HG03378 (cell line): Measurements from ENCODE around the gene BPI.
"Not testable (repeated sequence)": the region's sequence is repeated elsewhere in the genome, so short reads cannot be mapped to it uniquely, and the experiment has no call there.

ENCODE experiments used
- ATAC-seq: cut with Tn5 transposase; IDR thresholded peaks from one replicate; pipeline ENCODE4 v1.9.1; 2021; ENCODE audit warnings: mild to moderate bottlenecking, moderate library complexity; ENCODE audit not compliant: unreplicated experiment

BPI gene

DNA sequence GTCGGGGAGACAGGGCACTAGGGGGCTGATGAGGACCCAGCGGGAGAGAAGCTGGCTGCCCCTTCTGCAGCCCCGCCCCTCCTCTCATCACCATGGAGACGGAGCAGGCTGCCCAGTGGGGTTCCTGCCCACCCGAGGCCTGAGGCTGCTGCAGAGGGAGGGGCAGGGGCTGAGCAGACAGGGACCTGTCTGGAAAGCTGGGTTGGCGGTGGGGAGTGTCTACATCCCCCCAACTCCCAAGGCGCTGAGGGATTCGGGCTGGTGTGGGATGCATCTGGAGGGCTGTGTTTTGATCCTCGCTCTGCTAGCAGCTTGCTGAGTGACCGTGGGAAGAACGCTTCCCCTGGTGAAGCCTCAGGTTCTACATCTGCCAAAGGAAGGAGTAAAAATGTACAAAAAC, 1.2 kb upstream of the BPI start:
- no peak for ATAC-seq

DNA sequence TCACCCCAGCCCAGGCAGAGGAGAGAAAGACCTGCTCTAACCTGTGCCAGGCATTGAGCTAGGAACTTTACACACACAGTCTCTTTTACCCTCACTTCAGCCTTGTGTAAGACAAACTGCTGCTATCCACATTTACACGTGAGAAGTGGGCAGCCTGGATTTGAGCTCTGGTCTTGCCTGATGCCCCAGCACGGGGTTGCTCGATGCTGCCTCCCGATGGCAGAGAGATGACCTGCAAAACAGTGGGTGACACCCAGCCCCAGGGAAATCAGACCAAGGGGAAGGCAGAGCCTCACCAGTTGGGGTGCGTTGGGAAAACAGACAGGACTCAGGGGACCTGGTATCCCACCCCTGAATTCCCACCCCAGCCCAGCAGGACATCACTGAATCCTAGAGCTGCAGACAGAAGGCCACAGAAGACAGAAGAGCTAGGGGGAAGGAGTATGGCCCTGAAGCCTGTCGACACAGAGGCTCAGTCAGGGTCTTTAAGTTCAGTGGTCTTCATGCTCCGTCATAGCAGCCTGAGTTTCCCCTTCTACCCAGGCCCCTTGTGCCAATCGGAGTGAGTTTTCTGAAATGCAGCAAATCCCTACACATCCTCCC, 990 bp downstream of the BPI start:
- no peak for ATAC-seq

DNA sequence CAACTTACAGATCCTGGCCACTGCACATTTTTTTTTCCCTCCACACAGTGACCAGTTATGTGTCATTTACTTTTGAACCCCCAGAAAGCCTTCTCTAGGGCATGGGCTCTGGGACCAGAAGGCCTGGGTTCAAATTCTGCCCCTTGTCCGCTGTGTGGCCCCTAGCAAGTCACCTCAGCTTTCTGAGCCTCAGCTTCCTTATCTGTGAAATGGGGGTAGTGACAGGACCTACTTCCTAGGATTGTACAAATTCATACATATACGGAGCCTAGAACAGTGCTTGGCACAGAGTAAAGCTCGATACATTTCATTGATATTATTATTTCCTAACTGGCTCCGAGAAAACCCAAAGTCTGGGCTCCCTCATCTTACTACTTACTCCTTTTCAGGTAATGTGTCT, 1.6 kb downstream of the BPI start:
- ATAC-seq: no peak

DNA sequence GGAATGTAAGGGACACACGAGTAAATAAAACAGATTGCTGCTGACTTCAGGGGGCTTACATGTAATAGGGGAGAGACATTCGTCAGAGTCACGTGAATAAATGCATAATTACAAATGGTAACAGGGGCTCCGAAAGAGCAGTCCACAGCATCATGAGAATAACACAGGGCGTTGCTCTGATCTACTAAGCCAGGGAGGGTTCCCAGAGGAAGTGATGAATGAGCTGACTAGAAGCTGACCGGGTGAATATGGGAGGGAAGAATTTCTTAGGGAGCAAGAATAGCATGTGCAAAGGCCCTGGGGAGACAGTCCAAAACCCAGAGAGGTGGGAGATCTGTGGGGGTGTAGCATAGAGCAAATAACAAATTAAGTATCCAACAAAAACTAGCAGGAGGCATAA, 2.4 kb downstream of the BPI start:
- no peak for ATAC-seq

DNA sequence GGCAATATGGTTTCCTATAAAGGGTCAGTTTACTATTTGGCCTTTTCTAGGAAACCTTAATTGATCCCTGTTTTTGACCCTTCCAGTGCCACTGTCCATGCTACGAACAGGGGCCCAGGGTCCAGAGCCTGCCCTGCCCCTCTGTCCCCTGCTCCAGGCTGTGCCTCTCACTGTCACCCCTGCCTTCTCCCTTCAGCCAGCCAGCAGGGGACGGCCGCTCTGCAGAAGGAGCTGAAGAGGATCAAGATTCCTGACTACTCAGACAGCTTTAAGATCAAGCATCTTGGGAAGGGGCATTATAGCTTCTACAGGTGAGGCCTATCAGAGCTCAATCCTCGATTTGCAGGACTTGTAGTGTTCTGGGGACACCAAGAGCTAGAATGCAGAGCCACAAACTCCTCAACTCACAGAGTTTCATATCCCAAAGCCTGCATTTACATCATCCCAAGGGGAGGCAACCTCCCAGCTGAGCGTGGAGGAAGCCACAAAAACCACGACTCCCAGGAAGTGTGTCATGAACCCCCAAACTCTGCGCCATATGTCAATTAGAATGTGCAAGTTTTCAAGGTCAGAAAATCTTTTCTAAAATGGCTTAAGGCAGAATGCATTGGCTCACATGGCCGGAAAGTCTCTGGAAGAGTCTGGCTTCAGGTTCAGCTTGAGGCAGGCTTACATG, 3.6 kb downstream of the BPI start:
- ATAC-seq: no peak

DNA sequence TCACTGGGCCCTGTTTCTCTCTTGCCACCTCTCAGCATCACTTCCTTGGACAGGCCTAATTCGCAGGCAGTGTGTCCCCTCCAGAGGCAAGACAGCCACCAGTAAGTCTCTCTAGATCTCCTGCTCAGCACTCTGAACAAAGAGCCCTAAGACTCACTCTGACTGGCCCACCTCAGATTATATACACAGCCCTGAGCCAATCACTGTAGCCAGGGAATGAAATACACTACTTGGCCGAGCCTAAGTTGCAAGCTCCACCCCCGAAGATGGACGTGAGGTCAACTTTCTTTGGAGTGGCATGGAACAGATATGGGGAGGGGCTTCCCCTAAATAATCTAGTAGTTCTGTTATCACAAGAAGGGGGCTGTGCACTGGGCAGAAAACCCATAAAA, 4.1 kb downstream of the BPI start:
- ATAC-seq: no peak

DNA sequence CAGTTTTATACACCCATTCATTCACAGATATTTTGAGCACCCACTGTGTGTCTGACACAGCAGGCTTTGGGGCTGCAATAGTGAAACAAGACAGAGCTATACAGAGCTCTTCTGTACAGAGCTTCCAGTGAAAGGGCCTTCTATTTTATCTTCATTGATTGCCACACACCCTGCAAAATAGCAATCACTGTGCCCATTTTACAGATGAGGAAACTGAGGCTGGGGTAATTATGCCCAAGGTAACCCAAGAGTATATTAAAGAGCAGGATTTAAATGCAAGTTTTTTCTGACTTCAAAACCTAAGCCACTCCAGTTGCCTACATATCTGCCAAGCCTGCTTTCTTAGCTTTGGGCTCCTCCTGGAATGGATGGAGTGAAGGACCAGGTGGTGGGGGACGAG, 4.5 kb downstream of the BPI start:
- ATAC-seq: no peak

DNA sequence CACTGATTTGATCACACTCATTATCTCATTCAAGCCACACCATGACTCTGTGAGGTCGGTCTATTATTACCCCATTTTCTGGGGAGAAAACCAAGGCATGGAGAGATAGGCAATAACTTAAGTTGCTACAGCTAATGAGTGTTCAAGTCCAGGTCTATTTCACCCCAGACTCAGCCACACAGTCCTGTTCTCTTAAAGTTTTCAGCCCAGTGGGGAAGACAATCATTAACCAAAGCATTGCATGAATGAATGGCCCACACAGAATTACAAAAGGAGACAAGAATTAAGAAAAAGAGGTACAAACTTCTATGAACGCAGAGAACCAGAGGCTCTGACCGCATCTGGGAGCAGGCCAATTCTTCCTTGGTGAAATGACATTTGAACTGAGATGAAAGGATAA, 7.1 kb downstream of the BPI start:
- no peak for ATAC-seq

DNA sequence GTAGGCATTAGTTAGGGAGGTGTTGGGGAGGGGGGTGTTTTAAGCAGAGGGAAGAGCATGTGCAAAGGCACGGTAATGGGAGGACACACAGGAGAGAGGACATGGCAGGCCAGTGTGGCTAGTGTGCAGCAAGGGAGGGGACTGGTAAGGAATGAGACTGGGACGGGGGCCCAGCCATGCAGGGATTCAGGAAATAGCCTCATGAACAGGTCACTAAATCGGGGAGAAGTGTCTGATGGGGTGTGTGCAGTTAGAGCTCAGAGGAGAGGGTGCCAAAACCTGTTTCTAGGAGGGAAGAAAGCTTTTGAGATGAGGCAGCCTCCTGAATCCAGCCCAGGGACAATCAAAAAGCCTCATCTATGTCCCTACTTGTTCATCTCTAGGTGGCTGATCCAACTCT, 7.5 kb downstream of the BPI start:
- ATAC-seq: no peak

DNA sequence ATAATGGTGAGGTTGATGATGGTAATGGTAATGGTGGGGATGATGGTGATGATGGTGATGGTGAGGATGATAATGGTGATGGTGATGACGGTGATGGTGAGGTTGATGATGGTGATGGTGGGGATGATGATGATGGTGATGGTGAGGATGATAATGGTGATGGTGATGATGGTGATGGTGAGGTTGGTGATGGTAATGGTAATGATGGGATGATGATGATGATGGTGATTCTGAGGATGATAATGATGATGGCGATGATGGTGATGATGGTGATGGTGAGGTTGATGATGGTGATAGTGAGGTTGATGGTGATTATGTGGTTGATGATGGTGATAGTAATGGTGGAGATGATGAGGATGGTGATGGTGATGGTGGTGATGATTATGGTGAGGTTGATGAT, 9.7 kb downstream of the BPI start:
- ATAC-seq: no peak

DNA sequence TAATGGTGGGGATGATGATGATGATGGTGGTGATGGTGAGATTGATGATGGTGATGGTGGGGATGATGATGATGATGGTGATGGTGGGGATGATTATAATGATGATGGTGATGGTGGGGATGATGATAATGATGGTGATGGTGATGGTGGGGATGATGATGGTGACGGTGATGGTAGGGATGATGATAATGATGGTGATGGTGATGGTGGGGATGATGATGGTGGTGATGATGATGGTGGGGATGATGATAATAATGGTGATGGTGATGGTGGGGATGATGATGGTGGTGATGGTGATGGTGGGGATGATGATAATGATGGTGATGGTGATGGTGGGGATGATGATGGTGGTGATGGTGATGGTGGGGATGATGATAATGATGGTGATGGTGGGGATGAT, 10.4 kb downstream of the BPI start:
- not testable (repeated sequence) for ATAC-seq

DNA sequence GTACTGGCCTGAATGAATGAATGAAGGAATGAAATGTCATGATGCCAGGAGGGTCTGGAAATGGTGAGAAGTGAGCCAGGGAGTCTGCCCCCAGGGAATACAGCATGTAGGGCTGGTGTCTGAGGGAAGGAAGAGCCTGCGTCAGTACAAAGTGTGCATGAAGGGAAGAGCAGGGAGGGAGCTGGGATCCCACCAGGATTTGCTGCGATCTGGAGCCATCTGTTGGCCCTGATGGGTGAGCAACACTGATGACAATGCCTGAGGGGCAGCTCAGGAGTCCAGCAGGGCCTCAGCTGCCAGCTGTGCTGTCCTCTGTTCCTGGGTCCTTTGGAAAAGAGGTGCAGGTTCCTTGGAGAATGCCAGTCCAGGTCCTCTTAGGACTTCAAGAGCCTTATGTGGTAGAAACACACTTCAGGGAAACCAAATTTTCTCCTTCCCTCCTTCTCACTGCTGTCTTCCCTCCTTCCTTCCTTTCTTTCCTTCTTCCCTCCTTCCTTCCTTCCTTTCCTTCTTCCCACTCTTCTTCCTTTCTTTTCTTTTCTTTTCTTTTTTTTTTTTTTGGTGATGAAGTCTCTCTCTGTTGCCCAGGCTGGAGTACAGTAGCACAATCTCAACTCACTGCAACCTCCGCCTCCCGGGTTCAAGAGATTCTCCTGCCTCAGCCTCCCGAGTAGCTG, 11.5 kb downstream of the BPI start:
- ATAC-seq: no peak

DNA sequence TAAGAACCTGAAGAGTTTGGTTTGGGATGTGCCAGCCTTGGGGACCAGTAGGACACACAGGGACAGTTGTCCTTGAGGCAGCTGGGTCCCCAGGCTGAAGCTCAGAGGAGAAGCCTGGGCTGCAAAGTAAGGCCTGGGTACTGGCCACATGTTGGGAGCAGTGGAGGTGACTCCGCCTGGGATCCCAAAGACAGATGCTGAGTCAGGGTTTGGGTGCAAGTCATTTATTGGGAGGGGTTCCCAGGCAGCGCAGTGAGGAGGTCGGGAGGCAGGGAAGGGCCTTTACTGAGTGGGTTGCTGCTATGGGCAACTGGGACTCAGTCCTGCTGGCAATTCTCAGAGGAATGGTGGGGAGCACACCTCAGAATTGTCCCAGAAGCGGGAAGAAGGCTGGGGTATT, 12.4 kb downstream of the BPI start:
- no peak for ATAC-seq

DNA sequence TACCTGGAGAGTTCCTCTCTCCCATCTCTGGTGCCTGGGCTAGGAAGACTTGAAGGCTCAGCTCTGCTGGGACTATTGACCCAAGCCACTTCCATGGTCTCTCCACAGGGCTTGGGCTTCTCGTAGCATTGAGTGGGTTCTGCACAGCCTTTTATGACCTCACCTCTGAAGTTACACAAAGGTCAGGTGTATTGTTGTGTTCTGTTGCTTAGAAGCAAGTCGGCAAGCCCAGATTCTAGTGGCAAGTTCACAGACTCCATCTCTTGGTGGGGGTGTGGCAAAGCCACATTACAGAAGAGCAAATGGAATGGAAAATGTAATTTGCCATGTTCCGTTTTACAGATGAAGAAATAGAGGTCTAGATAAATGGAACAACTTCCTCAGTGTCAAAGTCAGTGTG, 13.5 kb downstream of the BPI start:
- no peak for ATAC-seq

DNA sequence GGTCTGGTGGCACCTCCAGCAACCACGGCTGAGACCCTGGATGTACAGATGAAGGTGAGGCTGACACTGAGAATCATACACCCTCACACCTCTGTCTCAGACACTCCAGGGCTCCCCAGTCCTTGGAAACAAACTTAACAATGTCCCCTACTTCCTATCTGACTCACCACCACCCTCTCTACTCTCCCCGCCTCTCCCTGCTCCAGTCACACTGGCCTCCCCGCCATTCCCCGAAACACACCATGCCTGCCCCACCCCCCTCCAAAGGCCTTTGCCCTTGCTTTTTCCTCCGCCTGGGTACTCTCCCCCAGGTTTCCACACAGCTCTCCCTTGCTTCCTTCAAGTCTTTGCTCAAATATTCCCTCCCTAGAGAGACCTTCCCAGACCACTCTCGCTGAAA, 16.3 kb downstream of the BPI start:
- ATAC-seq: no peak

DNA sequence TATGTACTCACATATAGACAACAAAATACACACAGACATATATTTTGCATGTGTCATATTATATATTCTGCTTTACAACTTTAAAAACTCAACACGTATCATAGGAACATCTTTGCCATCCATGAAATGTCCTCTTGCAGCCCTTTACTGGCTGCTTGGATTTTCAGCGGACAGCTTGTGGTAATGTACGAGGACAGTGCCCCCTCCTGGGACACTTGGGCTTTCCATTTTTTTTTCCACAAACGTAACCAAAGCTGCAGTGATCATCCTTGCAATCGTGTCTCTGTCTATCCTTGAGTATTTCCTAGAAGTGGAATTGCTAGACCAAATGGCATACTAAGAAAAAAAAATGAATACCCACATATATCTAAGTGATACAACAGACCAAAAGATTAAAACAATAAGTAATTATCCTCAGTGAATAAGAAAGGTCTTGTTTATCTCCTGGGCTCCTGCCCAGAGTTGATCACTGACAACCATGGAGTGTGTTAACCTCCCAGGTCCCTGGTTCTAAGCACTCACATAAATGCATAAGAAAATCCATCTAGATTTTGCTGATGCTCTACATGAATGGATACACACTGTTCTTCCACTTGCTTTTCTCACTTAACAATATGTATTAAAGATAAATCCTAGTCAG, 18.1 kb downstream of the BPI start:
- ATAC-seq: no peak

DNA sequence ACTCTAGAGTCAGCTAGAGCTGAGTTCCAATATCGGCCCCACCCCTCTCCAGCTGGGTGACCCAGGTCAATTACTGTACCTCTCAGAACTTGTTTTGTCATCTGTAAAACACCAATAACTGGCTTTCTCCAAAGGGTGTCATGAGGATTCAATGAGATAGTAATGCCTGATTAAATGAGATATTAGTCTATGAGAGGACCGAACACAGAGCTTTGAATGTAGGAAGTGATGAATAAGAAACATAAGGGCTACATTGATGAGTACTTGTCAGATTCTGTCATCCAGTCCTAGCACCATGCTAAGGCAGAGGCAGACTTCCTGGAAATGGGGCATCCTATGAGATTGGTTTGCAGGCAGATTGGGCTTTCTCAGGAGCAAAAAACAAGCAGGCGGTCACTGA, 20.2 kb downstream of the BPI start:
- no peak for ATAC-seq

DNA sequence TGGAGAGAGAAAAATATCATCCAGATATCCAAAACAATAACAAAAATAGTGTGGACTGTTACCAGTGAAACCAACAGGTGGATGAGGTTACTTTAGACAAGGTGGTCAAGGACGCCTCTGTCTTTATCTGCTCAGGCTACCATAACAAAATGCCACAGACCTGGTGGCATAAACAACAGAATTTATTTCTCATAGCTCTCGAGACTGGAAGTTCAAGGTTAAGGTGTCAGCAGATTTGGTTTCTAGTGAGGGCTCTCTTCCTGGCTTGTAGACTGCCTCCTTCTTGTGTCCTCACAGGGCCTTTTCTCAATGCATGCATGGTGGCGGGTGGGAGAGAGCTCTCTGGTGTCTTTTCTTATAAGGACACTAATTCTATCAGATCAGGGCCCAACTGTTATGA, 21.2 kb downstream of the BPI start:
- ATAC-seq: no peak

DNA sequence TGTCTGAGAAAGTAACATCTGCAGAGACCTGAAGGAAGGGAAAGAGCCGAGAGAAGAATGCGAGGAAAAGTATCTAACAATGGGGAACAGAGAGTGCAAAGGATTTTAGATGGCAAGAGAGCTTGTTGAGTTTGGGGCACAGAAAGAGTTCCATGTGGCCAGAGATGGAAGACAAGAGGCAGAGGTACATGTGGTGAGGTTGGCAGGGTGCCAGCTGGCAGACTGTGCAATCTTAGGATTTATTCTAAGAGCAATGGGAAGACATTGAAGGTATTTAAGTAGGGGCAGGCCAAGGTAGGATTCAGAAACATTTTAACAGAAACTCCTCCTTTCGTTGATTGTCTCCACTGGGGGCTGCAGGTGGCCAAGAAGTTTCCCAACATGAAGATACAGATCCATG, 21.9 kb downstream of the BPI start:
- ATAC-seq: no peak

DNA sequence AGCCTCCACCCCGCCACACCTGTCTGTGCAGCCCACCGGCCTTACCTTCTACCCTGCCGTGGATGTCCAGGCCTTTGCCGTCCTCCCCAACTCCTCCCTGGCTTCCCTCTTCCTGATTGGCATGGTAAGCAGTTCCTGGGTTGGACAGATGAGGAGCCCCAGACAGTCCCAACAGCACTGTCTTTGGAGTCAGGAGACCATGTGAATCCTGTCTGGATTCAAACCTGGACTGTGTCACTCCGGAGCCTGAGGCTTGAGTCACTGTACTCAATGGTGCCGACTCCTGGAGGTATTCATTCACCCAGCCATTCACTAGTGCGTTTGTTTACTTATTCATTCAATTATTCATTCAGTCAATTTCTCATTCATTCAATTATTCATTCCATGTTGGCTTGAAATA, 22.4 kb downstream of the BPI start:
- no peak for ATAC-seq

DNA sequence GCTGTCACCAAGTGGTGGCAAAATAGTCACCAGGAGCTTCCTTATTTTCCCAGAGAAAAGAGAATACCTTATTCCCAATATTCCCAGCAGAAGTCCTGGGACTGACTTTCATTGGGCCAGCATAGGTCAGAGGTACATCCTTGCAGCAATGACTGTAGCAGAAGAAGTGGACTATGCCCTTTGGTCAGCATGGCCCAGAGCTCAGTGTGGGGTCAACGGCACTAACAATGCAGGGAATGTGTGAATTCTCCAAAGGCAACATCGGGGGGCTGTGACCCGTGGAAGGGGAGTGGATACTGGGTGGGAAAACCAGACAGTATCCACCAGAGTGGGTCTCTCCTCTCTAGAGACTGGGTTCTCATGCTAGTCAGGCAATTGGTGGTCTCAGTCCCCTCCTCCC, 26.7 kb downstream of the BPI start:
- ATAC-seq: no peak

DNA sequence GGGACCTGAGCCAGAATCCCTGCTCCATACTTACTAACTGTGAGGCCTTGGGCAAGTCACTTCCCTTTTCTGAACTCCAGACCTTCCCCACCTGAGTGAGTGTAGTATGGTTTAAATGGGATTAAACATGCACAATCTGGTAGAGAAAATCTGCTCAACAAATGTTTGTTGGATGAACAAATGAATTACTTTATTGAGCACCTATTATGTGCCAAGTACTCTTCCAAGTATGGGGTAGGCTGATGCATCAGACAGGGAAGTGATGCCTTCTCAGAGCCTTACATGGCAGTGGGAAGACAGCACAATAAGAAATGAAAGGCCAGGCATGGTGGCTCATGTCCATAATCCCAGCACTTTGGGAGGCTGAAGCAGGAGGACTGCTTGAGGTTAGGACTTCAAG, 27.3 kb downstream of the BPI start:
- no peak for ATAC-seq
